Bronchial smooth muscle cell (primary cell): ENCODE data around the gene CASP1. TPM values are rescaled to one million over a fixed set of nuclear protein-coding genes. Genes with fewer than 3 reads are reported as not detected.

ENCODE experiments used
- total RNA-seq: library from RNA; depleted of rRNA; stranded (reverse); fragments of >200 nt; gene quantifications from 2 replicates; pipeline ENCODE4 v1.2.1, GENCODE V29; 2014

CASP1 gene
- 65.1 and 74.3 TPM in 2 replicates for total RNA-seq

DNA sequence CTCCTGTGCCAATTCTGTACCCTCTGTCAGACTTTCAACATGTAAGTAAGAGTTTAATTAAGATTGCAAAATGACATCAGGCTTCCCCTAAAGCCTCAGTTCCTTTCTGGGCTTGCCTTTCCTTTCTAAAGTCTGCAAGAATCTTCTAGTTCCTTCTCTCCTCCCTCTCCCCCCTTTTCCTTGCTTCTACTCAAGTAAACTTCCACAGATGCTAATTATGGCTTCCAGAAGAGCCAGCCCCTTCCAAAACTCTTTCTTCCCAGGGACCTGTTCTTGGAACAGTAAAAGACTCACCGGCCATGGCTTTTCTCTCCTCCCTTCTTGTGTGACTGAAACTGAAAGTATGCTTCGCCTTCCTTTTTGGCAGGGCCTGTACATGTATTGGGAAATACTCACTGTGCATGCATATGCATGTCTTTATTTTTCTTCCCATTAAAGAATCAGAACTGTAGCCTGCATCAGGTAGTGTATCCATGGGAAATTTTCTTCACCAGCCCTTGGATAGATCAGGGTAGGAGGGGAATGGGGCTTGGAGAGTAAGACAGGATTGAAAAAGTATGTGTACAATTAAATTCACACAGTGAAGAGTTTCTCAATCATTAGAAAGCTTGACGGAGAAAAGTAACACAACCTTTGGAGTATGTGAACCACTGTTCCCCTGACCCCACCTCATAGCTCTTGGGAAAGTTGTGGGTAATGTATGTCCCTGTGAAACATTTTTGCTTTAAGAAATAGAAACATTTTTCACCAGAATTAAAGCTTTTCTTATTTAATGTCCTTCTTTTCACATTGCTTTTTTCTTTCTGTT lies at the start of gene CASP1:
CASP1 (minus strand) TSS at position 332 of the 808 bp plus-strand sequence; CDS start at position 301, 31 bp downstream.

DNA sequence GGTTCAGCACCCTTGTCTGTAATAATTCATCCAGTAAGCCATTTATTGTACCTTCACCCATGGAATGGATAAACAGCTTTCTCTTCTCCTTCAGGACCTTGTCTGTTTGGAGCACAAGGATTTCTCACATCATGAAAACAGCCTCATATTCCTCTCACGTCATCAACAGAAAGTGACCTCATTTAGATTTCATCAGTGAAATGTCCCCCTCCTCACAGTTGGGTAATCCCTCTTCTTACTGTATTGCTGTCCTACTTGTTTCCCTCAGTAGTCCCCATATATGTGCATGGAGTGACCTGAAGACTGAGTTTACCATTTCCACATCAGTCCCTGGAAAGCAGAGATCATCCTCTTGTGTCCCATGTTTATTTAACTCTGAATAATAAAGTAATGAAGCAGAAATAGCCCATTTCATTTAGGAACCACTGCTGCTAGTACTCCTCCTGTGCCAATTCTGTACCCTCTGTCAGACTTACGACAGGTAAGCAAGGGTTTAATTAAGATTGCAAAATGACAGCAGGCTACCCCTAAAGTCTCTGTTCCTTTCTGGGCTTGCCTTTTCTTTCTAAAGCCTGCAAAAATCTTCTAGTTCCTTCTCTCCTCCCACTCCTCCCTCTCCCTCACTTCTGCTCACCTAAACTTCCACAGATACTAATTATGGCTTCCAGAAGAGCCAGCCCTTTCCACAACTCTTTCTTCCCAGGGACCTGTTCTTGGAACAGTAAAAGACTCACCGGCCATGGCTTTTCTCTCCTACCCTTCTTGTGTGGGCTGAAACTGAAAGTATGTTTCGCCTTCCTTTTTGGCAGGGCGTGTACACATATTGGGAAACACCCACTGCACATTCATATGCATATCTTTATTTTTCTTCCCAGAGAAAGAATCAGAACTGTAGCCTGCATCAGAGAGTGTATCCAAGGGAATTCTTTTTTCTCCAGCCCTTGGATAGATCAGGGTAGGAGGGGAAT lies 9.9 kb upstream of the CASP1 start, which contains the start of gene CARD16:
CARD16 (minus strand) TSS at position 779 of the 968 bp plus-strand sequence; CDS start at position 741, 38 bp downstream.

GRCh38 chr11:105023003-105023402 lies 11.9 kb downstream of the CASP1 start, which contains the start of gene CASP5:
Gene CASP5, minus strand, starts transcription at chr11:105023168. Its CDS starts 32 bp downstream, at chr11:105023136.

Other genes starting within 250 kb of the CASP1 start
- gene CASP12, start 136.7 kb downstream of the CASP1 start, total RNA-seq = 0.47 TPM in 1 of 2 replicates, not detected in the other
- gene CASP4, start 66.6 kb downstream of the CASP1 start, total RNA-seq = 94.9 and 107 TPM in 2 replicates
- under 0.01 TPM in 1 of 2 replicates, not detected in the other for gene CASP5, start 12.0 kb downstream of the CASP1 start, total RNA-seq
- gene CARD16, start 10.2 kb upstream of the CASP1 start, total RNA-seq = 25.1 and 30.0 TPM in 2 replicates
- gene CARD18, start 104.6 kb upstream of the CASP1 start, total RNA-seq = not detected in 2 replicates